SKM-1 (cell line): ENCODE measurements around the gene CAPN1.

Experiments
- DNase-seq: peaks from one replicate; lab custom pipeline; 2025; ENCODE audit not compliant: unreplicated experiment; lab: John Stamatoyannopoulos, UW

Gene CAPN1

GRCh38 chr11:65258988-65259387 is 77.3 kb downstream of the CAPN1 start:
- no peak for DNase-seq

- DNase-seq, result no peak
Observed at GRCh38 chr11:65260302-65260701, 78.6 kb downstream of the CAPN1 start.

- no peak for DNase-seq
Observed at GRCh38 chr11:65260756-65261590, 79.2 kb downstream of the CAPN1 start.
